Non-pigmented ciliary epithelial cell (primary cell): Measurements from ENCODE around the gene IGFALS.

Experiments used
- DNase-seq: peaks from one replicate; pipeline ENCODE4 v3.0.0-alpha.2; 2010; ENCODE audit warnings: low read depth

The IGFALS gene

GRCh38 chr16:1793578-1794220 is at the start of gene IGFALS:
Gene IGFALS, minus strand, starts transcription at chr16:1793705. Its CDS starts 53 bp downstream, at chr16:1793652.
- no peak for DNase-seq

GRCh38 chr16:1839554-1839953 is 46.0 kb upstream of the IGFALS start:
- DNase-seq: no peak

GRCh38 chr16:1834096-1834495 is 40.6 kb upstream of the IGFALS start:
- DNase-seq: no peak

- DNase-seq: no peak
Observed at GRCh38 chr16:1832838-1833454, 39.4 kb upstream of the IGFALS start.

- DNase-seq: no peak
Observed at GRCh38 chr16:1831186-1832075, 37.9 kb upstream of the IGFALS start.

GRCh38 chr16:1830213-1830612 is 36.7 kb upstream of the IGFALS start:
- DNase-seq: no peak

GRCh38 chr16:1828645-1829410 is 35.3 kb upstream of the IGFALS start:
- no peak for DNase-seq

GRCh38 chr16:1826691-1827573 is 33.4 kb upstream of the IGFALS start, which contains the start of the genes FAHD1 and HAGH:
Gene FAHD1, plus strand, starts transcription at chr16:1827206. Its CDS starts 33 bp downstream, at chr16:1827239.
Gene HAGH, minus strand, starts transcription at chr16:1826825. Its CDS starts 38 bp downstream, at chr16:1826787.
- DNase-seq: peak; percentile 72

- no peak for DNase-seq
Observed at GRCh38 chr16:1825864-1826690, 32.6 kb upstream of the IGFALS start.

GRCh38 chr16:1825381-1825863 is 31.9 kb upstream of the IGFALS start:
- no peak for DNase-seq

GRCh38 chr16:1823821-1824220 is 30.3 kb upstream of the IGFALS start:
- DNase-seq: peak; percentile 19

GRCh38 chr16:1822801-1823200 is 29.3 kb upstream of the IGFALS start:
- DNase-seq: no peak

GRCh38 chr16:1821861-1822611 is 28.5 kb upstream of the IGFALS start:
- DNase-seq: no peak

GRCh38 chr16:1820946-1821290 is 27.4 kb upstream of the IGFALS start:
- no peak for DNase-seq

- no peak for DNase-seq
Observed at GRCh38 chr16:1820096-1820945, 26.8 kb upstream of the IGFALS start.

- no peak for DNase-seq
Observed at GRCh38 chr16:1819611-1820010, 26.1 kb upstream of the IGFALS start.

GRCh38 chr16:1818873-1819525 is 25.5 kb upstream of the IGFALS start:
- no peak for DNase-seq
